NCI-H1048 (cell line): Measurements from ENCODE around the gene GDF7.

ENCODE experiments used
- DNase-seq: peaks from one replicate; lab custom pipeline; 2025; lab: John Stamatoyannopoulos, UW

Gene GDF7

DNA sequence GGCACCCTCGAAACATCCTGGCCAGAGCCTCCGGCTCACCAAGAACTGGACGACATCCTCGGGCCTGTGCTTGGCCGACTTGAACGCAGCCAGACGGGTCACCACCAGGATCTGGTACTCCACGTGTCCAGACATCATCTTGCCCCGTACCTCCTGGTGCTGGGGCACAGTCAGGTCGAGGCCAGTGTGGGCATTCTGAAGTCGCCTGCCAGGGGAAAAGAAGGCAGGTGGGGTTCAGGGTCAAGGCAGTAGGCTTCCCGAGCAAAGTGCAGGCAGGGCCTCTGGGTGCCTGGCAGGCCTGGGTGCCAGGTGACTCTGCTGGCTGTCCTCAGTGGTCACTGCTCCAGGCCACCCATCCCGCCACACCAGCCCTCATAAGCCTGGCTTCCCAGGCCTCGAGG, 21.6 kb upstream of the GDF7 start:
- DNase-seq = no peak

DNA sequence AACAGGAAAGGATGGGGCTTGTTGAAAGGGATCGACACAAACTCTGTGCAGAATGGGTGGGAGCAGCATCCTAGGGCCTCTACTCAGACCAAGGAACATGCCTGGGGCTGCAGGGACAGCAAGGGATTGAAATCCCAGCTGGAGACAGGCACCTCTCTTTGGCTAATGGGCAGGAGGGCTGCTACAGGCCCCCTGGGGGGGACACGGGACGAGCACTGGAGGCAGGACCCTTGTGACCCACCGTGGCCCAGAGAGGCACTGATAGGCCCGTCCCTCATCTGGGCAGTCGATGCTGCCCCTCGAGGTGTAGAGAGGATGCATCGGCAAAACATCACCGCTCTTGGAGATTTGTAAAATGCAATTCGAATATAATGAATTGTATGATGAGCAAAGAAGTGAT, 21.2 kb upstream of the GDF7 start:
- no peak for DNase-seq

DNA sequence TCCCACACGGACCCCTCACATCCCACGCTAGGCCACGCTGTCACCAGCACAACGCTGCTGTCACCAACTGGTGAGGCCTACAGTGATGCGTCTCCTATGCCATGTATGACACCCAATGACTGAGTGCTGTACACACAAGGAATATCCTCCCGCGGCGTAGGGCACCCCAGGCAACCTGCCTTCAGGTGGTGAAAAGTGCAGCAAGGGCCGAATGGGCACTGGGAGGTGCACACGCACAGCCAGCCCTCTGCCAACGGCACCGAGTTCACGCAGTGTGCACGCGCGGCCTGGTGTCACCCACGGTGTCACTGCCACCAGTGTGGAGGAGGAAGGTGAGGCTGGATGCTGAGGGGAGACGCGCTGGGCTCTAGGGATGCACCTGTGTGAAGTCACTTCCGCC, 20.5 kb upstream of the GDF7 start:
- DNase-seq = no peak

DNA sequence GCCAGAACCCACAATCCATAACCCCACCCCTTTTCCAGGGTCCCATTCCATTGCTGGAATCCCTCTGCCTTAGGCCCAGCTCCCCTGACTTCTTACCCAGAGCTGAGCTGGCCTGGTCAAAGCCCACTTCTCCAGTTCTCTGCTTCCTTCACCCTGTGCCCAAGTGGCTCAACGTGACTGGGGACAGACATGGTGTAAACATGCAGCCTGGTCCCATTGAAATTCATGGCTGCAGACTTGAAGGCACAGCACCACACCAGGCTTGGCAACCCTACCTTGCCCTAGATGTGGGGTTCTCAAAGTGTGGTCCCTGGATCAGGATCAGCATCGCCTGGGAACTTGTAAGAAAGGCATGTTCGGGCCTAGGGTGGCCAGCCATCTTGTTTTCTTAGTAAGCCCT, 19.7 kb upstream of the GDF7 start:
- DNase-seq = no peak

DNA sequence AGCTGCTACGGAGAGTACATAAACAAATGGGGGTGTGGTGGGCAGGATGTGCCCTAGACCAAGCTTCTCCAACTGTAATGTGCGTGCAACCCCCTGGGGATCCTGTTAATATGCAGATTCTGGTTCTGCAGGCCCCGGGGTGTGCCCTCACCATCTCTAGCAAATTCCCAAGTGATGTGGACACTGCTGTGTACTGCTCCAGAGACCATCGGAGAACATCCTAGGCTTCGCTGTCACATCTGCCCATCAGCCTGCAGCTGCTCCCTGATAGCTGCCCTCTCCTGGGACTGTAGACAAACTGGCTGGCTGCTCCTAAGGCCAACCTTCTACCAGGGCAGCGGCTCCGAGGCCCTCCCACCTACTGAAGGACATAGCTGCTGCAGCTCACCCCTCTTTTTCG, 19.2 kb upstream of the GDF7 start:
- DNase-seq = no peak

DNA sequence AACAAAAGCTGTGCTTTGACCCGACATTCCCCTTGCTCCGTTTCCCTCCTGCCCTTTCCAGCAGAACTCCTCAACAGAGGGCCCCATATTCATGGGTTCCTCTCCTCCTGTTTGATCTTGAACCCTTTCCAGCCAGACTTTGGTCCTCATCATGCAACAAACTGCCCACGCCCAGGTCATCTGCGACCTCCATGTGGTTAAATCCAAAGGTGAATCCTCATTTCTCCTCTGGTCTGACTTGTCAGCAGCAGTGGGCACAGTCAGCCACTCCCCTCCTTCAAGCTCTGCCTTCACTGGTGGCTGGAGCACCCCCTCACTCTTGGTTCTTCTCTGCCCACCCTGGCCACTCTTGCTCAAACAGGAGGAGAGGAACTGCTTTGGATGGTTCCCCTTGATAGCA, 18.7 kb upstream of the GDF7 start:
- no peak for DNase-seq

DNA sequence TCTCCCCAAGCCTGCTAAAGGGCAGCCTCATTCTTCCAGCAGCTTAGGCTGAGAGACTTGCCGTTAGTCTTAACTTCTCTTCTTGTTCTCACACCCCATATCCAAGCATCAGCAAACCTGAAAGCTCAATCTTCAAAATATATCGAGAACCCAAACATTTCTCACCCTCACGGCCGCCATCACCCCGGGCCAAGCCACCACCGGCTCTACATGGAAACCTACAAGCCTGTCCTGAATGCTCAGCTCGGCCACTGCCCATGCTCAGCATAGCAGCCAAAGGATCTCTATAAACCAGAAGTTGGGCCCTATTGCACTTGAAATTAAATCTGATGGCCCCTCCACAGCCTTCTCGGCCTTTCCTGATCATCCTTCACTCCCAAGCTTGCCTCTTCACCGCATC, 18.1 kb upstream of the GDF7 start:
- DNase-seq = no peak

DNA sequence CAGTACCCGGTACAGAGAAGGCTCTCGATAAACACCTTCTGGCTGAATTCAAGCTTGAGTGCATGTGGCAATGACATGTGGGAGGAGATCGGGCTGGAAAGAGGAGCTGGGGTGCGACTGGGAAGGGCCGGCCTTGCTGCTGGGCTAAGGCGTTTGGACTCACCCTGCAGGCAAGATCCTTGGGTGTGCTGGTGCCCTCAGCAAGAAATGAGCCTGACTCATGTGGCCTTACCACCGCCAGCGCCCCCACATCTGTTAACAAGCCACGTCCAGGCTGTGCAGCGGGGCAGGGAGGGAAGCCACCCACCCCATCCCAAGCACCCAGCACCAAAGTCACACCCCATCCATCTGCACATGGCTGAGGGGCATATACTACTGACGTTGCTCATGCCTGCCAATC, 17.4 kb upstream of the GDF7 start:
- DNase-seq = no peak

DNA sequence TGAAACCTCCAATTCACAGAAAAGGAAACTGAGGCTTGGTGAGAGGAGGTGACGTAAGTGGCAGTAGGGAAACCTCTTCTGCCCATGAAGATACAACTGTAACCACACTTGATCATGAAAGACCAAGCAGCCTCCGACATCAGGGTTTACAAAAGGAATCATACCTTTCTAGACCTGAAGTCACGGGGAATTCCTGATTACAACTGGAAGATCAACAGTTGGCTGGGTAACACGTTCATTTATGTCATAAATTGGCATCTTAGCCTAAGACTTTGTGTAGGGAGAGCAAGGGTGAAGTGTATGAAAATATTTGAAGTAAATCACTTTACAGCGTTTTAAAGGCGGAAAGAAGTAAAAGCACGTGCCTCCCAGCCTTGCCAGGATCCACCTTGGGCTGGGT, 17.0 kb upstream of the GDF7 start:
- no peak for DNase-seq

DNA sequence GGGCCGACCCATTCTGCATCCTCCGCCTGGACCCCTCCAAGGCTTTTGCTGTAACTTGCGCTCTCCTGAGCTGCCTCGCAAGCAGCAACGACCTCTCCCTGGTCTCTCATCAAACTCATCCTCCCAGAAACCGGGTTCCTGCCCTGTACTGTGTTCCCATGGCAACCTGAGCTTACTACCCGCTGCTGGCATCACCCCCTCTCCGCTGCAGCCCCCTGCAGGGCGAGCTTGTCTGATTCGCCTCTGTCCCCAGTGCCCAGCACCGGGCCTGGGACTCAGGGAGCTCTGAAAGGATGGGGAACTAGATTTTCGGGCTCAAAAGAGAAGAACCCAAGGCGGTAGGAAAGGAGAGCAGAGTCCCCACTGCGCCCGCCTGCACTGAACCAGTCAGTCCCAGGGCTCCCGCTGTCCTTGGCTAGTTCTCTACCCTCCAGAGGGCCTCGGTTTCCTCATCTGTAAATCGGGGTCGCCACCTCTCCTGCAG, 16.5 kb upstream of the GDF7 start:
- no peak for DNase-seq

DNA sequence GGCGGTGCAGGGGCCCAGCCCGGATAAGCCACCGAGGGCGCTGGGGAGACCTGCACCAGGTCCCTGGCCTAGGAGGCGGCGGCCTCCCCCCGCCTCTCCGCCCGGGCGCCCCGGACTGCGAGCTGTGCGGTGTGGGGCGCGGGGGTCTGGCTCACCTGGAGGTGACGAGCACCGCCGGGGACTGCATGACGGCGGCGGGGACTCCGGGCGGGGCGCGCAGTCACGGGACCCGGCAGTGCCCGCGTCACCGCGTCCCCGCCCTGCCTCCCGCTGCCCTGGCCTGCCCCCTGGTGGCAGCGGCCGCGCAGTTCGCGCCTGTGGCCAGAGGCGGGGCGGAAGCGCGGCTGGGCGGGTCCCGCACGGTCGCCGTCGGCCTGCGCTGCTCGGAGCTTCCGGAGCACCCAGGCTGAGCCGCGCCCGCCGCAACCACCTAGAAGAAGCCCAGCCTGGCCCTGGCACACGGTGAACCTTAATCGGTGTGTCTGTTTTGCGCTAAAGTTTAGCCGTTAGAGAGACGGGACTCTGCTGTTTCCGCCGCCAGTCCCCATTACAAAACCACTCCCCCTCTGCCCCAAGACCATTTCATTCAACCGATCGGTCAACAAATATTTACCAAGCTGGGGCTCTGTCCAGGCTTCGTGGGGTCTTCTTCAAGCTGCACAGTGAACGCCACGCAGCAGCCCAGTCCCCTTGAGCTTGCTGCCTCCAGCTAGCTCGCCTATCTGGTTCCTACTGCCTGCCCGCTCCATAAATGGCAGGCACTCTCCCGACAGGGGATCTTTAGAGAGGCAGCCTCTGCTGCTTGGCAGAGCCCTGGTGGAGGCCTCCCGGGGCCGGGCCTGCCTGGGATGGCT, 15.8 kb upstream of the GDF7 start, which contains the start of gene HS1BP3:
HS1BP3 (minus strand) TSS at position 222 of the 854 bp plus-strand sequence; CDS start at position 187, 35 bp downstream.
- DNase-seq = peak; percentile 73

DNA sequence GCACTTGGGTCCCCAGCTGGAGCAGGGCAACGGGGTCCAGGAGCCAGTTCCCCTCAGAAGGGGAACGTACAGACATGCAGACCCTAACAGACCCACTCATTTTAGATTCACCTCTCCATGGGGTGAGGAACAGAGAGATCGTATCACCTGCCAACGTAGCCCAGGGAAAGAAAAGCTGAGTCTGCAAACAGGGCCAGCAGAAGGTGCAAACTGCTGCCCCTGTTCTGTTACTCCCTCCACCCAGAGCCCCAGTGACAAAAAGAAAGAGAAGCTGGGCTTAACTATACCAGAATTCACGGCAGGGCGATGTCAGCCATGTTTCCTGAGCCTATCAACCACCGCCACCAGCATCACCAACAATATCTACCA, 15.2 kb upstream of the GDF7 start:
- DNase-seq = no peak

DNA sequence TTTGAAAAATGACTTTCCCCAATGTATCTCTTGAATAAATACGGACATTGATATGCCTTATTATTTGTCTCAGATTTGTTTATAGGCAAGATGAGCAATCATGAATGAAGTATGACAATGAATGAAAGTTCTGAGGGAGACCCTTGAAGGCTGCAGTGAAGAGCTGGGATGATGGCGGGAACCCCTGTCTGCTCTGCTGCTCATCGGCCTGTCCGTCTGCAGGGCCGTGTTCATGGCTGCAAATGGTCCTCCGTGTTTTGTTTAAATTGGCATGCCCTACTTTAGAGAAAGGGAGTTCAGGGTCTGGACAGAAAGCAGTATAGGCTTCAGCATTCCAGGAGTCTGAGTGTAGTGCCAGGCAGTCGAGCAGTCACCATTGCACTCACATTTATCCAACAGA, 14.8 kb upstream of the GDF7 start:
- no peak for DNase-seq

DNA sequence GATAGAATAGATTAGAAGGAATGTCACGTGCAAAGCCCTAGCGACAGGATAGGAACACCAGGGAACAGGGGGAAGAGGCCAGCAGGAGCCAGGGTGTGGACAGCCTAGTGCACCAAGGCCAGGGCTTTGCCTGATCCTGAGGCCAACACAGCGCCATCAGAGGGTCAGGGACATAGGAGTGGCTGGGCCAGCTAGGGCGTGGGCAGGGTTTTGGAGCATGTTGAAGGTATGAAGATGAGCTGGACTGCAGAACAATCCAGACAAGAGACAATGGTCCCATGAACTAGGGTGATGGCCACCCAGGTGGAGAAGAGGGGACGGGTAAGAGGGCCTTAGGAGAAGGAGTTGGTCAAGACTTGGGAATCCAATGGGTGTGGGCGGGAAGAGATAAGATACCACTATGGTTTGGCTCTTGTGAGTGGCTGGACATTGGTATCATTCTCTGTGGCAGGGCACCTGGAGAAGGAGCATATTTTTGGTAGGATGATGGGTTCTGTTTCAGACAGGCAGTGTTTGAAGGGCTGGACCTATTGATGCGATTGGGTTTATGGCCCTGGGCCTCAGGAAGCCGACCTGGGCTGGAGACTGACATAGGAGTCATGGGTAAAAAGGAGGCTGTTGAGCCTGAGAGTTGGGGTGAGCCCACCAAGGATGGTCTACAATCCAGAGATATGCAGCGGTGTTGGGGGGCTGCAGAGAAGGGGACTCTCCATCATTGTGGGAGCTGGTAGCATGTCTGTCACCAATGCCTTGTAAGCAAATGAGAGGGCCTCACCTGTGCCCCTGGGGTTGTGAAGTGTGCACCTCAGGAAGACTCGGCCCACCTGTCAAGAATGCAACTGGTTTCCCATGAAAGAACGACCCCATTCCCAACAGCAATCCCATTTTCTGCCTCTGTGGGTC, 14.0 kb upstream of the GDF7 start:
- DNase-seq = no peak

DNA sequence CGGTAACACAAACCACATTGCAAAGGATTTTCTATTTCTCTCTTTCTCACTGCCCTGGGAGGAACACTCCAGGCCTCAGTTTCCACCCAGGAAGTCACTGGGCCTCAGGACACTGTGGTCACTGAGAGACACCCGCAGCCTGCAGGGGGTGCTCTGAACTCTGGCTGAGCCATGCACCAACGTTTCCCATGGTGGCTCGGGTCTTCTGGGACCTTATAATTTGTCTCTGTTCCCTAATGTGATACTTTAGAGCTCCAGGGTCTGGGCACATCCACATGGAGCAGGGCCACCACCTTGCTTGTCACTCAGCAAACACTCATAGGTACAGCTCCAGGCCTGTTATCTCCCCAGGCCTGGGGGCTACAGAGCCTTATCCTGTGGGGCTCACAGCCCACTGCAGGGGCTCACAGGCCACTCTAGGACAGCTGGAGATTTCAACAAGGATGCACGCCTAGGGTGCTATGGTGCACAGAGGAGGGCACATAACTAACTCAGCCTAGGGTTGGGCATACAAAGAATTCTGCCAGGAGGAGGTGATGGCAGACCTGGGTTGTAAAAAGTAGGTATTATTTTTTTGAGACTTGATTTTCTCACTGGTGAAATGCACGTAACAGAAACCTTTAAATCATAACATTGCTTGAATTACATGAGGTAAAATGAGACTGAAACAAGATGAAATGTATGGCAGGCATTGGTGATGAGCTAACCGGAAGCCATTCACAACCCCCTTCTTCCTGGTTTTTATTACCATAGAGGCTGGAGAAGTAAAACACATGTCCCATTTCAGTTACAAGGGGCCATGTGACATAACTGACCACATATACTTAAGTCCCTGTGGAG, 13.0 kb upstream of the GDF7 start:
- DNase-seq = no peak

DNA sequence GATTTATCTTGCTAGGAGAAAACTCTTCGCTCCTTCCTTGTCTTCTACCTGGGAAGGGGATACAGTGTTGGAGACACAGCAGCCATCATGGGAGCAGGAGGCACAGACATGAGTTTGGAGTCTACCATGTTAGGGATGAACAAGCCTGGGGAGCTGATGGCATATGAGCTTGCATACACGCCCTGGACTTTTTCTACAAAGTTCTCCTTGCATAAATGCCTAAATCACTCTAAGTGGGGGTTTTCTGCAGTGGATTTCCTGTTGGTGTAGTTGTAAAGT, 12.5 kb upstream of the GDF7 start:
- no peak for DNase-seq

DNA sequence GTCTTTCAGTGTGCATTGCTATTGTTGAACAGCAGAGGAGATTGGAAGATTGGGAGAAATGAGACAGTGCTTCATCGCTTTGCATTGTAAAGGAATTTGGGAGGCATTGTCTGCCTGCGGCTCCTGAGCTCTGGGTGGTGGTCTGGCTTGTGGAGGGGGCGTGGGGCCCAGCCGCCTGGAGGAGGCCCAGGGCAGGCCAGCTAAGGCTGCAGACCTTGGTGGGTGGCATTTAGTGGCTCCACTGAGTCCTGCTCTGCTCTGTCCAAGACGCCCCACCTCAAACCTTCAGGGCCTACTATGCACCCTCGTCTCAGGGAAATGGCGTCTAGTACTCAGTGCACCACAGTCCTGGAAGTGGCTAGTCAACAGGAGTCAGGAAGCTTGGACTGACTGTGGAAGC, 10.4 kb upstream of the GDF7 start:
- DNase-seq = no peak

DNA sequence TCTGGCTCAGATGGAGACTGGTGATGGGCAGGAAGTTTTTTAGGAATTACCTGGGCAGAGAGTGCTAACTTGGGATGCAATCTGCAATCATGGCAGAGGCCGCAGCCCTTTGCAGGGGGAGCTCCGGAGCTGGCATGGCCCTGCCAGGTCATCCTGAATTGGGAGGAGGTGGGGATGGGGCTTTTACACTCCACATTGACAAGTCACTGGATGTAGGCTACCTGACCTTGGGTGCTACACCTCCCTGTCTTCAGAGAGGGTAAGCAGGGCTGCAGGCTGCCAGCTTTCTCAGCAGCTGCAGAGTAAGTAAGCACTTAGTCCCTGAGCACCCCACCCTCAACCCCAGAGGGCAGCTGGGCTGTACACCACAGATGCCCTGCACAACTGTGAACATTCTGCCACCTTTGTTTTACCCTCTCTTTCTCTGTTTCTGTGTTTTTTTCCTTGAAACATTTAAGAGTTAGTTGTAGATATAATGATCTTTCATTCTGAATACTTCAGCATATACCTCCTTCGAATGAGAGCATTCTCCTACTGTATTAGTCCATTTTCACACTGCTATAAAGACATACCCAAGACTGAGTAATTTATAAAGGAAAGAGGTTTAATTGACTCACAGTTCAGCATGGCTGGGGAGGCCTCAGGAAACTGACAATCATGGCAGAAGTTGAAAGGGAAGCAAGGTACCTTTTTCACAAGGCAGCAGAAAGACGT, 9.3 kb upstream of the GDF7 start:
- no peak for DNase-seq

DNA sequence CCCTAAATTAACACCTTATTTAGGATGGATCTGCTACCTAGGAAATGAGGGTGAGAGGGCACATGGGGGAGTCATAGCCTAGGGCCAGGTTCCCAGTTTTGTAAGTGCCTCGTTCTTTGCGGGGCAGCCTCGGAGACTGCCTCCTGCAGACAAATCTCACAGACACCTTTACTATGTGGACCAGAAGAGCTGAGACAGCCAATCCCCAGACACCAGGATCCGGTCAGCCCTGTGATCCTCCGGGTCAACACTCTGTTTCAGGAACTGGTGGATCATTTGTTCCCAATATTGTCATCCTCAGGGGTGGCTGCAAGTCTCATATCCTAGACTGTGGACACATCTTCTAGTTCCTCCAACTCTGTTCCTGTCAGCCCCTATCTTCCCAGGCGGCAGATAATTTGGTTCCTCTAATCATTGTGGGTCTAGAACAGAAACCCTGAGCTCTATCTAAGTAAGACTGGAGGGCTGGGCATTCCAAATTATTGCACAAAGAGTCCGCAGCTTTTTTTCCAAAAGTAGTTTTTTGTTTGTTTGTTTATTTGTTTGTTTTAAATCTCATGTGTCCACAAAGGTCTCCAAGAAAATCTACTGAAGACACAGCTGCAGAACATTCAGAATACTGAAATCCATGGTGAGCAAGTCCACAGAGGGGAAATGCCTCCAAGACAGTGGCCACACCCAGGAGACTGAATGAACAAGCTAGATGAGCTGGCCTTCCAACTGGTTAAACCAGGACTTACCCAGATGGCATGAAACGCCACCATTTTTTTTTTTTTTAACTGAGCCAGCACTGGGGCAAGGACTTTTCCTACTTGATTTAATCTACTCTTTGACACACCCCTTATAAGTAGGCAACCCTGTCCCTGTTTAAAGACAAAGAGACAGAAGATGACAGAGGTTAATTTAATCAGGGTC, 6.2 kb upstream of the GDF7 start:
- no peak for DNase-seq

DNA sequence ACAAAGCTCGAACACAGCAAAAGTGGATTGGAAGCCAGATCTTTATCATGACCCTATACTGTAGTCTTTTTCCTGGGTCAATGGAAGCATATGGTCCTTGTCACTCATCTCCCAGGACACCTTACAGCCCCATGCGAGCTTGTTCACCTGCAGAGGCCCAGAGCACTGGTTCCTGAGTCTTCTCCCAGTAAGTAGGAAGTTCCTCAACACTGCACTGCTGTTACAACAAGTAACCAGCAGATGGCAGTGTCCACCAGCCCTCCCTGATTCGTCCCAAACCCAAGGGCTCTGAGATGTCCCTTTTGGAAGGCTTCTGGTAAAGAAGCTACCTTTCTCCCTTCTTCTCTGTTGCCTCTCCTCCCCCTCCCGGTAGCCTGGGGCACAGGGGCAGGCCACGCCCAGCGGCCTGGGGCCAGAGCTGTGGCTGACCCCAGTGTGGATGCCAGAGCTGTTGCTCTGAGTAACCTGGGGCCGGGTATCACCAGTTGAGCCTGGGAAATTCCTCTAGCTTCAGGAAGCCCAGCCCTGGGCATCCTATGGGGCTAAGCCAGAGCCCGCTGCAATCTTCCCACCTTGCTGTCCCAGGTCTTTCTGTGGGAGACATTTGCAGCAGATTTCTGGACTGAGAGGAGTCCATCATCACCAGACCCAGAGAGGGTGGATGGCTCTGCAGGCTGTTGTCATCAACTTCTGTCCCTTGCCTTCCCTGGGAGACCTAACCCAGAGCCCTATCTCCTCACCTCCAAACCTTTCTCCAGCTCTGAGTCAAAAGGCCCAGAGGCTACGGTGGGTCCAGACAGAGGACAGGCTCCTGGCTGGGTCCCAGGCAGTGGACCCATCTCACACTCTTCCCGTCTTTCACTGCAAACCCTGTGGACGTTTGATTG, 5.3 kb upstream of the GDF7 start:
- no peak for DNase-seq
